Measurements from ENCODE around the gene USH2A. TPM values are rescaled to one million over a fixed set of nuclear protein-coding genes. Genes with fewer than 3 reads are reported as not detected.

The USH2A gene
- total and polyA plus RNA-seq, 4 experiments from 2014 or later = not detected

DNA sequence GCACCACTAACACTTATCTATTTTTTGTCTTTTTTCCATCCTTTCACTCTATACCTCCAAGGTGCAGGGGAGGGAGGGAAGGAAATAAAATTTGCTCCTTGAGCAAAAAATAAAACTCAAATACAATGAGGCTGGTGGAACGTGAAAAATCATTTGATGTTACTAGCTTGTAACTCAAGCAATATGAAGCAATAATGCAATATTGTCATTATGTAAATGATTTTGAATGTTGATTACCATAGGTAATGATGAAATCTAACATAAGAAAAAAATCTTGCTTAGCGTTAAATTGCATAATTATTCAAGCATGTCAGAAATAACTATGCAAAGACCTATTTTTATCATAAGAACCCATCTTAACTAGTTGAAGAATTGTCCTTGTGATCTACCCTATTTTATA, 578.5 kb downstream of the USH2A start:
- no peaks in the 10 kb centered on the region for H3K27me3 ChIP-seq (ENCODE audit: insufficient read depth, low read length)
- H3K27ac ChIP-seq (ENCODE audit: low read depth, low read length) = no peak overlapping the region
- DNase-seq = no peak
- ChIA-PET CTCF (ENCODE audit: partially characterized antibody) (no interaction called here), POLR2A (ENCODE audit: partially characterized antibody) (no interaction called here)
- no peak overlapping the region for H3K4me3 ChIP-seq (ENCODE audit: low read length in 2 of 2)
- peaks cover 0 to 13% (median 6%) of the 10 kb centered on the region in 8 donors for H3K9me3 Mint-ChIP-seq
- no peaks in the 10 kb centered on the region for H3K36me3 Mint-ChIP-seq
- H3K4me1 Mint-ChIP-seq = no peaks in the 10 kb centered on the region
- intact Hi-C loops (cut with micrococcal nuclease) = no loop called here
- no peaks in the 10 kb centered on the region for H3K27me3 Mint-ChIP-seq
- no peak overlapping the region for H3K4me3 Mint-ChIP-seq
- no peaks in the 10 kb centered on the region for H3K36me3 ChIP-seq (ENCODE audit: insufficient read depth, low read length)
- H3K4me1 ChIP-seq (ENCODE audit: insufficient read depth, low read length) = no peaks in the 10 kb centered on the region
- no peak overlapping the region for H3K27ac Mint-ChIP-seq
- no peaks in the 10 kb centered on the region for H3K9me3 ChIP-seq (ENCODE audit: control insufficient read depth in 1 of 2, low read length in 2 of 2)

- Mint-ChIP-seq H3K36me3 (no peaks in the 10 kb centered on the region), H3K27me3 (no peaks in the 10 kb centered on the region), H3K4me1 (no peaks in the 10 kb centered on the region), H3K4me3 (no peak overlapping the region), H3K27ac (no peak overlapping the region), H3K9me3 (peaks cover 0 to 12% (median 6%) of the 10 kb centered on the region in 8 donors)
- Histone ChIP-seq H3K9me3 (ENCODE audit: control insufficient read depth in 1 of 2, low read length in 2 of 2) (no peaks in the 10 kb centered on the region), H3K27me3 (ENCODE audit: insufficient read depth, low read length) (no peaks in the 10 kb centered on the region), H3K36me3 (ENCODE audit: insufficient read depth, low read length) (no peaks in the 10 kb centered on the region), H3K4me3 (ENCODE audit: low read length in 2 of 2) (no peak overlapping the region), H3K4me1 (ENCODE audit: insufficient read depth, low read length) (no peaks in the 10 kb centered on the region), H3K27ac (ENCODE audit: low read depth, low read length) (no peak overlapping the region)
- POLR2A ChIA-PET (ENCODE audit: partially characterized antibody) = no interaction called here
- CTCF ChIA-PET (ENCODE audit: partially characterized antibody) = no interaction called here
- no peak for DNase-seq
- intact Hi-C loops (cut with micrococcal nuclease) = no loop called here
Observed at GRCh38 chr1:215844266-215844665, 579.0 kb downstream of the USH2A start.

DNA sequence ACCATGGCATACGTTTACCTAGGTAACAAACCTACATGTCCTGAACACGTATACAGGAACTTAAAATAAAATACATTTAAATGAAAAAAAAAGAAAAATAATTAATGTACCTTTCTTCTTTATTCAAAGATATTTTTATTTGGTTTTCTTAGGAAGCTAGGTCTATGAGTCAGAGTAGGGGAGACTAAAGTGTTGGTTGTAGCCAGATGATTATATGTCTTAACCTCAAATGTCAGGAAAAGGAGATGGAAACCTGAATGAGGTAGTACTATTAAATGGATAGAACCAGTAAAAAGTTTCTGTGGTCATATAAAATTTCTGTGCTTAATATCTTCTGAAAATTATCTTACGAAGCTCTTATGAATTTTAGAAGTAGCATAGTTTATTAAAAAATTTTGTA, 580.3 kb downstream of the USH2A start:
- no peak overlapping the region for H3K4me3 Mint-ChIP-seq
- no peaks in the 10 kb centered on the region for H3K27me3 Mint-ChIP-seq
- ChIA-PET CTCF (ENCODE audit: partially characterized antibody) (no interaction called here), POLR2A (ENCODE audit: partially characterized antibody) (no interaction called here)
- H3K27ac Mint-ChIP-seq = no peak overlapping the region
- no peaks in the 10 kb centered on the region for H3K36me3 ChIP-seq (ENCODE audit: insufficient read depth, low read length)
- H3K4me1 ChIP-seq (ENCODE audit: insufficient read depth, low read length) = no peaks in the 10 kb centered on the region
- no peaks in the 10 kb centered on the region for H3K27me3 ChIP-seq (ENCODE audit: insufficient read depth, low read length)
- peaks cover 2 to 11% (median 8%) of the 10 kb centered on the region in 8 donors for H3K9me3 Mint-ChIP-seq
- H3K4me1 Mint-ChIP-seq = no peaks in the 10 kb centered on the region
- no peak for DNase-seq
- H3K27ac ChIP-seq (ENCODE audit: low read depth, low read length) = no peak overlapping the region
- H3K4me3 ChIP-seq (ENCODE audit: low read length in 2 of 2) = no peak overlapping the region
- H3K36me3 Mint-ChIP-seq = no peaks in the 10 kb centered on the region
- peaks cover 0 to 4% of the 10 kb centered on the region in 2 donors for H3K9me3 ChIP-seq (ENCODE audit: control insufficient read depth in 1 of 2, low read length in 2 of 2)
- intact Hi-C loops (cut with micrococcal nuclease) = no loop called here

DNA sequence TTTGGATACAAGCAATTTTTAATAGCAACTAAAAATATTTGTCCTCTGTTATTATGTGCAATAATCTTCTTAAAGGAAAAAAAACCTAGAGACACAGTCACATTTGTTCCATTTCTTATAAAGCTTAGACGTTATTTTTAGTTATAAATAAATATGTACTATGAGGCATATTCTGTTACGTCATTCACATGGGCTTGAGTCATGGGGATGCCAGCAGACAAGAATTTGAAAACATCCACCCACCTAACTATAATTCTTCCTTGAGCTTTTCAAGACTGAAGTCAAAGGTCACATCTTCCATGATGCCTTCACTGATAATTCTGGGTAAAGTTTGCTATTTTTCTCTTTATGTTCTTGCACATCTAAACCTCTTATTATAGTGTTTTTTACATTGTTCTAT, 587.3 kb downstream of the USH2A start:
- Mint-ChIP-seq H3K4me3 (no peak overlapping the region), H3K36me3 (no peaks in the 10 kb centered on the region), H3K4me1 (no peaks in the 10 kb centered on the region), H3K9me3 (peaks cover 5 to 19% (median 11%) of the 10 kb centered on the region in 8 donors), H3K27me3 (no peaks in the 10 kb centered on the region), H3K27ac (no peak overlapping the region)
- H3K9me3 ChIP-seq (ENCODE audit: control insufficient read depth in 1 of 2, low read length in 2 of 2) = peaks cover 0 to 4% of the 10 kb centered on the region in 2 donors
- POLR2A ChIA-PET (ENCODE audit: partially characterized antibody) = no interaction called here
- intact Hi-C loops (cut with micrococcal nuclease) = no loop called here
- H3K27me3 ChIP-seq (ENCODE audit: insufficient read depth, low read length) = no peaks in the 10 kb centered on the region
- H3K27ac ChIP-seq (ENCODE audit: low read depth, low read length) = no peak overlapping the region
- no peaks in the 10 kb centered on the region for H3K36me3 ChIP-seq (ENCODE audit: insufficient read depth, low read length)
- CTCF ChIA-PET (ENCODE audit: partially characterized antibody) = no interaction called here
- no peaks in the 10 kb centered on the region for H3K4me1 ChIP-seq (ENCODE audit: insufficient read depth, low read length)
- no peak for DNase-seq
- H3K4me3 ChIP-seq (ENCODE audit: low read length in 2 of 2) = no peak overlapping the region

GRCh38 chr1:215833941-215834729, 589.1 kb downstream of the USH2A start:
- no peak overlapping the region for H3K4me3 ChIP-seq (ENCODE audit: low read length in 2 of 2)
- H3K36me3 ChIP-seq (ENCODE audit: insufficient read depth, low read length) = no peaks in the 10 kb centered on the region
- H3K27me3 Mint-ChIP-seq = no peaks in the 10 kb centered on the region
- H3K27ac ChIP-seq (ENCODE audit: low read depth, low read length) = no peak overlapping the region
- ChIA-PET CTCF (ENCODE audit: partially characterized antibody) (no interaction called here), POLR2A (ENCODE audit: partially characterized antibody) (no interaction called here)
- H3K4me1 Mint-ChIP-seq = no peaks in the 10 kb centered on the region
- H3K4me3 Mint-ChIP-seq = no peak overlapping the region
- no peaks in the 10 kb centered on the region for H3K36me3 Mint-ChIP-seq
- intact Hi-C loops (cut with micrococcal nuclease) = no loop called here
- DNase-seq = no peak
- H3K27me3 ChIP-seq (ENCODE audit: insufficient read depth, low read length) = no peaks in the 10 kb centered on the region
- H3K27ac Mint-ChIP-seq = no peak overlapping the region
- H3K4me1 ChIP-seq (ENCODE audit: insufficient read depth, low read length) = no peaks in the 10 kb centered on the region
- peaks cover 0 to 4% of the 10 kb centered on the region in 2 donors for H3K9me3 ChIP-seq (ENCODE audit: control insufficient read depth in 1 of 2, low read length in 2 of 2)
- peaks cover 7 to 30% (median 17%) of the 10 kb centered on the region in 8 donors for H3K9me3 Mint-ChIP-seq

DNA sequence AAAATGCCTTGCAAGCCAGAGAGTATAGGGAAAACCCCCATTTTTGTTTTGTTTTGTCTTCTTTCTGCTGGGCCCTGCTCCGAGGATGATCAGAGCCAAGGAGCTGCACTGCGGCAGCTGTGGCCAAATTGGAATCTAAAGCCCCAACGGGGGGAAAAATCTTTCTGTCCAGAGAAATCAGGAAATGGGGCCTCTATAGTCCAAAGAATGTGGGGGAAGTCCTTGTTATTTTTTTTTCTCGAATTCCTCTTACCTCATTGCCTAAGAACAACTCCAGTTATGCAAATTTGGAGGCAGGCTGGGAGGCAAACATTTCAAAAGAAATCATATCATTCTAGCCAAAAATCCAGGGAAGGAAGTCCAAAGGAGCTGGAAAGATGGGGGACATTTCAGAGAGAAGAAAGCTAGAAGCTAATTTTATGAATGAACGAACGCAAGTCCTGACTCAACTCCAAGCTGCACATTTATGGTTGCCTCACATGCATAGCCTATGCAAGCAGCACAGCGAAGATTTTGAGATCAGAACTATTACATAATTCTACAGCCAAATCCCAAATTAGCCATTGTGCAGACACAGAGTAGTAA, 592.9 kb downstream of the USH2A start:
- CTCF ChIA-PET (ENCODE audit: partially characterized antibody) = no interaction called here
- Mint-ChIP-seq H3K9me3 (peaks cover 8 to 33% (median 14%) of the 10 kb centered on the region in 8 donors), H3K27me3 (no peaks in the 10 kb centered on the region), H3K36me3 (no peaks in the 10 kb centered on the region), H3K4me1 (no peaks in the 10 kb centered on the region), H3K4me3 (no peak overlapping the region), H3K27ac (no peak overlapping the region)
- POLR2A ChIA-PET (ENCODE audit: partially characterized antibody) = no interaction called here
- no peak for DNase-seq
- H3K36me3 ChIP-seq (ENCODE audit: insufficient read depth, low read length) = no peaks in the 10 kb centered on the region
- no peaks in the 10 kb centered on the region for H3K9me3 ChIP-seq (ENCODE audit: control insufficient read depth in 1 of 2, low read length in 2 of 2)
- H3K27ac ChIP-seq (ENCODE audit: low read depth, low read length) = no peak overlapping the region
- intact Hi-C loops (cut with micrococcal nuclease) = no loop called here
- no peak overlapping the region for H3K4me3 ChIP-seq (ENCODE audit: low read length in 2 of 2)
- no peaks in the 10 kb centered on the region for H3K4me1 ChIP-seq (ENCODE audit: insufficient read depth, low read length)
- no peaks in the 10 kb centered on the region for H3K27me3 ChIP-seq (ENCODE audit: insufficient read depth, low read length)

- no peak overlapping the region for H3K27ac ChIP-seq (ENCODE audit: low read depth, low read length)
- CTCF ChIA-PET (ENCODE audit: partially characterized antibody) = no interaction called here
- no peaks in the 10 kb centered on the region for H3K36me3 Mint-ChIP-seq
- H3K27ac Mint-ChIP-seq = no peak overlapping the region
- peaks cover 5 to 43% (median 18%) of the 10 kb centered on the region in 8 donors for H3K9me3 Mint-ChIP-seq
- no peaks in the 10 kb centered on the region for H3K36me3 ChIP-seq (ENCODE audit: insufficient read depth, low read length)
- H3K4me3 Mint-ChIP-seq = no peak overlapping the region
- no peaks in the 10 kb centered on the region for H3K27me3 ChIP-seq (ENCODE audit: insufficient read depth, low read length)
- no peaks in the 10 kb centered on the region for H3K9me3 ChIP-seq (ENCODE audit: control insufficient read depth in 1 of 2, low read length in 2 of 2)
- DNase-seq = no peak
- H3K4me1 ChIP-seq (ENCODE audit: insufficient read depth, low read length) = no peaks in the 10 kb centered on the region
- H3K4me3 ChIP-seq (ENCODE audit: low read length in 2 of 2) = no peak overlapping the region
- no peaks in the 10 kb centered on the region for H3K27me3 Mint-ChIP-seq
- POLR2A ChIA-PET (ENCODE audit: partially characterized antibody) = no interaction called here
- intact Hi-C loops (cut with micrococcal nuclease) = no loop called here
- no peaks in the 10 kb centered on the region for H3K4me1 Mint-ChIP-seq
Observed at GRCh38 chr1:215825056-215825455, 598.2 kb downstream of the USH2A start.

All from CD4-positive, alpha-beta memory T cell (primary cell).